ENCODE data around the gene AP5S1. TPM values are rescaled to one million over a fixed set of nuclear protein-coding genes. Genes with fewer than 3 reads are reported as not detected.

The AP5S1 gene
- total and polyA plus RNA-seq, 10 of the 15 experiments (the other 5 are each of a cell fraction or from before 2014, with no cell fraction given) = 3.8 to 13.2 (median 7.8) TPM

GRCh38 chr20:3864518-3864917 is 44.2 kb downstream of the AP5S1 start (continued):
- no peak for TF ChIP-seq ESRRA (IDR thresholded peaks at IDR 0.05; ENCODE audit: low read length)
- no peak for TF ChIP-seq YBX1 (IDR thresholded peaks at IDR 0.05)

GRCh38 chr20:3865152-3865886 is 45.0 kb downstream of the AP5S1 start:
- RAD21 ChIA-PET (ENCODE audit: unreplicated experiment) = no interaction called here
- DNase-seq (ENCODE audit: low read depth, low spot score) (no peak), ATAC-seq (no peak), FAIRE-seq (no peak)
- SMC1A ChIA-PET (ENCODE audit: uncharacterized antibody, unreplicated experiment) = no interaction called here
- CTCF ChIA-PET = no interaction called here
- no peaks in the 10 kb centered on the region; the same call in 1 of the 2 replicates for H3K4me1 ChIP-seq (ENCODE audit: control insufficient read depth, insufficient read depth, low read length)
- POLR2A ChIA-PET = interaction anchor here (0.6 kb wide), 1 partner anchor 28 kb away, joined by 5 read pairs; no protein-coding TSS in a partner anchor
- no peaks in the 10 kb centered on the region for H3K79me2 ChIP-seq (ENCODE audit: control insufficient read depth, insufficient read depth, low read length)
- H3K36me3 ChIP-seq (ENCODE audit: control insufficient read depth in 2 of 2, insufficient read depth in 2 of 2, low read length in 1 of 2) = peaks cover 33 to 36% of the 10 kb centered on the region in 2 experiments
- intact Hi-C loops (cut with micrococcal nuclease; ENCODE audit: unreplicated experiment) = no loop called here
- no TSS peak for BruUV-seq (replicated peaks)
- no peak overlapping the region for H2AFZ ChIP-seq (ENCODE audit: control insufficient read depth, low read depth, low read length)
- no peak overlapping the region for H3K27ac ChIP-seq (ENCODE audit: control insufficient read depth, insufficient read depth)
- no peaks in the 10 kb centered on the region for H3K27me3 ChIP-seq (replicated peaks in 1 of 2; ENCODE audit: control insufficient read depth in 2 of 2, insufficient read depth in 2 of 2, low read length in 1 of 2)
- no peak for TF ChIP-seq ZBTB11 (CRISPR knock-in tag; IDR thresholded peaks at IDR 0.05)
- TF ChIP-seq YY1 (IDR thresholded peaks at IDR 0.05; ENCODE audit: low read depth, low read length) = no peak
- TF ChIP-seq POU2F2 (IDR thresholded peaks at IDR 0.05; ENCODE audit: borderline replicate concordance, low read depth, low read length) = no peak
- TF ChIP-seq TBL1XR1 (IDR thresholded peaks at IDR 0.05; ENCODE audit: low read depth, low read length) = no peak
- H3K4me2 ChIP-seq (ENCODE audit: control insufficient read depth, insufficient read depth) = no peak overlapping the region
- in situ Hi-C loops (cut with MboI) = no loop called here
- H4K20me1 ChIP-seq (ENCODE audit: control insufficient read depth, insufficient read depth) = no peaks in the 10 kb centered on the region
- peaks cover 1% of the 10 kb centered on the region; the same call in 1 of the 3 replicates for H3K9me3 ChIP-seq (replicated peaks; ENCODE audit: control insufficient read depth, insufficient read depth, low read length)
- no peak overlapping the region for H3K4me3 ChIP-seq
- 94% methylated on average over 14 of the region's 14 CpGs for WGBS (ENCODE audit: insufficient coverage, insufficient replicate concordance, low lambda C conversion rate, missing lambda C conversion rate)
- no peak overlapping the region for H3K9ac ChIP-seq (ENCODE audit: control insufficient read depth, insufficient read depth, low read length)
